Panc1 (cell line): ENCODE results near the gene BCAS3. TPM values are rescaled to one million over a fixed set of nuclear protein-coding genes. Genes with fewer than 3 reads are reported as not detected.

Experiments
- ATAC-seq: fragments of 200-7000 bp; cut with Tn5 transposase; 2 replicates; pipeline ENCODE4 v1.9.1; 2020; ENCODE audit warnings: mild to moderate bottlenecking, moderate library complexity
- BruUV-seq: library from RNA; stranded (reverse); fragments of 400-500 nt; replicated peaks from 2 replicates; lab custom pipeline; 2021; lab: Mats Ljungman, UMichigan
- CTCF ChIA-PET: fragments of 300-600 bp; sonication (Branson Sonifier 250); formaldehyde crosslinking; loops from one replicate; lab custom pipeline; 2022; ENCODE audit warnings: antibody characterized with exemption; lab: Charles Lee
- POLR2A ChIA-PET: fragments of 300-600 bp; sonication (Branson Sonifier 250); formaldehyde crosslinking; loops from one replicate; lab custom pipeline; 2022; ENCODE audit warnings: antibody characterized with exemption; lab: Charles Lee
- DNase-seq: peaks from one replicate; pipeline ENCODE4 v3.0.0-alpha.2; 2010; ENCODE audit warnings: low read depth, low spot score
- H3K27ac ChIP-seq: 2 replicates; pipeline ENCODE4 v1.5.1; 2011; ENCODE audit warnings: mild to moderate bottlenecking, low read length, inconsistent platforms
- H3K27me3 ChIP-seq: fragments of 200-500 bp; sonication (Bioruptor generic); 2 replicates; pipeline ENCODE4 v1.6.0; 2014; ENCODE audit warnings: low read length, inconsistent platforms; ENCODE audit not compliant: control insufficient read depth, insufficient read depth
- H3K36me3 ChIP-seq: fragments of 200-500 bp; sonication (Bioruptor generic); 2 replicates; pipeline ENCODE4 v1.5.1; 2014; ENCODE audit warnings: inconsistent platforms, mild to moderate bottlenecking, low read length, moderate library complexity; ENCODE audit not compliant: control insufficient read depth, insufficient read depth
- H3K4me1 ChIP-seq: 2 replicates; pipeline ENCODE4 v1.5.1; 2011; ENCODE audit warnings: inconsistent platforms, mild to moderate bottlenecking, low read length, moderate library complexity; ENCODE audit not compliant: control insufficient read depth, insufficient read depth
- H3K4me3 ChIP-seq, 2 experiments: 2 replicates each; pipeline ENCODE4 v1.5.1; 2011 to 2012; ENCODE audit warnings: low read depth in 2 of 2, low read length in 2 of 2, mild to moderate bottlenecking in 2 of 2, inconsistent platforms in 1 of 2, moderate library complexity in 1 of 2
- H3K9me3 ChIP-seq: fragments of 200-500 bp; sonication (Bioruptor generic); 2 replicates; pipeline ENCODE4 v1.5.1; 2014; ENCODE audit warnings: low read depth, mild to moderate bottlenecking, inconsistent platforms, low read length, moderate library complexity; ENCODE audit not compliant: control insufficient read depth, insufficient read depth
- POLR2AphosphoS5 ChIP-seq: IDR thresholded peaks from 2 replicates; pipeline ENCODE4 v1.6.1; 2012; ENCODE audit warnings: mild to moderate bottlenecking, low read depth, low read length, moderate library complexity
- SIN3A ChIP-seq: IDR thresholded peaks from 2 replicates; pipeline ENCODE4 v1.6.1; 2012; ENCODE audit warnings: low read depth, mild to moderate bottlenecking, low read length, moderate library complexity, borderline replicate concordance; ENCODE audit not compliant: insufficient read depth
- TCF7L2 ChIP-seq: IDR thresholded peaks from 2 replicates; pipeline ENCODE4 v1.6.1; 2011; ENCODE audit warnings: mild to moderate bottlenecking, low read depth, low read length, inconsistent platforms
- in situ Hi-C: cut with HindIII; loops from 2 replicates; pipeline ENCODE4 v1.10.0; 2016; ENCODE audit warnings: low sequenced_read_pairs, low pct_unique_long_range_greater_than_20kb
- intact Hi-C: fragments of 100-400 bp; cut with micrococcal nuclease; formaldehyde crosslinking; loops from one replicate; pipeline ENCODE4 v1.10.0; 2022; ENCODE audit not compliant: unreplicated experiment
- total RNA-seq: library from RNA; stranded (reverse); gene quantifications from one replicate; pipeline ENCODE4 v1.2.1, GENCODE V29; 2021; ENCODE audit not compliant: unreplicated experiment
- TF ChIP-seq, protein P1 (sequence below): fragments of 450-650 bp; IDR thresholded peaks from 2 replicates; pipeline ENCODE4 v1.5.1; 2017; ENCODE audit warnings: mild to moderate bottlenecking
- TF ChIP-seq, protein P2 (sequence below), 2 experiments: IDR thresholded peaks; 2 replicates each; pipeline ENCODE4 v1.6.1; 2011 to 2012; ENCODE audit warnings: low read depth in 2 of 2, control low read depth in 1 of 2, low read length in 1 of 2, mild to moderate bottlenecking in 1 of 2, moderate library complexity in 1 of 2; ENCODE audit not compliant: insufficient read depth in 1 of 2

The BCAS3 gene
- total RNA-seq, 1 experiment from 2014 or later: 9.3 TPM

DNA sequence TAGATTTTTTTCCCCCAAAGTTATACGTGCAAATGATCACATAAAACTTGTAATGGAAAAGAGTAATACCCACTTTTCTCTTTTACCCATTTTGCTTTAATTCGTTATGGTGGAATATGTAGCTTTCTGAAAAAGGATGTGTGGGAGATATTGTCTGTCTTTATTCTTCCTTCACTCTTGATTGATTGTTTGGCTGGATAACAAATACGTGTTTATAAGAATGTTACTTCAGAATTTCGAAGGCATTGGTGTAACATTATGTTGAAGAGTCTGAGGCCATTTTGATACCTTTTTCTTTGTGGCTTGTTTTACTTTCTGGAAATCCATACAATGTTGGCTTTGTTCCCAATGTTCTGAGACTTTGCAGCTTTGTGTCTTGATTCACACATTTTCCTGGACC is 71.4 kb downstream of the BCAS3 start:
- Histone ChIP-seq H3K4me1 (no peaks in the 10 kb centered on the region), H3K4me3 (no peak overlapping the region), H3K27me3 (no peaks in the 10 kb centered on the region), H3K9me3 (no peaks in the 10 kb centered on the region), H3K36me3 (no peaks in the 10 kb centered on the region; the same call in 1 of the 2 replicates), H3K27ac (no peak overlapping the region)
- ATAC-seq (no peak), DNase-seq (no peak)
- in situ Hi-C loops (no loop called here), intact Hi-C loops (no loop called here)
- POLR2A ChIA-PET: no interaction called here
- TF ChIP-seq, protein P1, sequence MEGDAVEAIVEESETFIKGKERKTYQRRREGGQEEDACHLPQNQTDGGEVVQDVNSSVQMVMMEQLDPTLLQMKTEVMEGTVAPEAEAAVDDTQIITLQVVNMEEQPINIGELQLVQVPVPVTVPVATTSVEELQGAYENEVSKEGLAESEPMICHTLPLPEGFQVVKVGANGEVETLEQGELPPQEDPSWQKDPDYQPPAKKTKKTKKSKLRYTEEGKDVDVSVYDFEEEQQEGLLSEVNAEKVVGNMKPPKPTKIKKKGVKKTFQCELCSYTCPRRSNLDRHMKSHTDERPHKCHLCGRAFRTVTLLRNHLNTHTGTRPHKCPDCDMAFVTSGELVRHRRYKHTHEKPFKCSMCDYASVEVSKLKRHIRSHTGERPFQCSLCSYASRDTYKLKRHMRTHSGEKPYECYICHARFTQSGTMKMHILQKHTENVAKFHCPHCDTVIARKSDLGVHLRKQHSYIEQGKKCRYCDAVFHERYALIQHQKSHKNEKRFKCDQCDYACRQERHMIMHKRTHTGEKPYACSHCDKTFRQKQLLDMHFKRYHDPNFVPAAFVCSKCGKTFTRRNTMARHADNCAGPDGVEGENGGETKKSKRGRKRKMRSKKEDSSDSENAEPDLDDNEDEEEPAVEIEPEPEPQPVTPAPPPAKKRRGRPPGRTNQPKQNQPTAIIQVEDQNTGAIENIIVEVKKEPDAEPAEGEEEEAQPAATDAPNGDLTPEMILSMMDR: no peak
- TF ChIP-seq, protein P2, sequence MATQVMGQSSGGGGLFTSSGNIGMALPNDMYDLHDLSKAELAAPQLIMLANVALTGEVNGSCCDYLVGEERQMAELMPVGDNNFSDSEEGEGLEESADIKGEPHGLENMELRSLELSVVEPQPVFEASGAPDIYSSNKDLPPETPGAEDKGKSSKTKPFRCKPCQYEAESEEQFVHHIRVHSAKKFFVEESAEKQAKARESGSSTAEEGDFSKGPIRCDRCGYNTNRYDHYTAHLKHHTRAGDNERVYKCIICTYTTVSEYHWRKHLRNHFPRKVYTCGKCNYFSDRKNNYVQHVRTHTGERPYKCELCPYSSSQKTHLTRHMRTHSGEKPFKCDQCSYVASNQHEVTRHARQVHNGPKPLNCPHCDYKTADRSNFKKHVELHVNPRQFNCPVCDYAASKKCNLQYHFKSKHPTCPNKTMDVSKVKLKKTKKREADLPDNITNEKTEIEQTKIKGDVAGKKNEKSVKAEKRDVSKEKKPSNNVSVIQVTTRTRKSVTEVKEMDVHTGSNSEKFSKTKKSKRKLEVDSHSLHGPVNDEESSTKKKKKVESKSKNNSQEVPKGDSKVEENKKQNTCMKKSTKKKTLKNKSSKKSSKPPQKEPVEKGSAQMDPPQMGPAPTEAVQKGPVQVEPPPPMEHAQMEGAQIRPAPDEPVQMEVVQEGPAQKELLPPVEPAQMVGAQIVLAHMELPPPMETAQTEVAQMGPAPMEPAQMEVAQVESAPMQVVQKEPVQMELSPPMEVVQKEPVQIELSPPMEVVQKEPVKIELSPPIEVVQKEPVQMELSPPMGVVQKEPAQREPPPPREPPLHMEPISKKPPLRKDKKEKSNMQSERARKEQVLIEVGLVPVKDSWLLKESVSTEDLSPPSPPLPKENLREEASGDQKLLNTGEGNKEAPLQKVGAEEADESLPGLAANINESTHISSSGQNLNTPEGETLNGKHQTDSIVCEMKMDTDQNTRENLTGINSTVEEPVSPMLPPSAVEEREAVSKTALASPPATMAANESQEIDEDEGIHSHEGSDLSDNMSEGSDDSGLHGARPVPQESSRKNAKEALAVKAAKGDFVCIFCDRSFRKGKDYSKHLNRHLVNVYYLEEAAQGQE (IDR thresholded peaks at IDR 0.05; ENCODE audit: insufficient read depth in 1 of 2, low read depth in 2 of 2, low read length in 1 of 2): no peak
- no TSS peak for BruUV-seq
- CTCF ChIA-PET: no interaction called here

DNA sequence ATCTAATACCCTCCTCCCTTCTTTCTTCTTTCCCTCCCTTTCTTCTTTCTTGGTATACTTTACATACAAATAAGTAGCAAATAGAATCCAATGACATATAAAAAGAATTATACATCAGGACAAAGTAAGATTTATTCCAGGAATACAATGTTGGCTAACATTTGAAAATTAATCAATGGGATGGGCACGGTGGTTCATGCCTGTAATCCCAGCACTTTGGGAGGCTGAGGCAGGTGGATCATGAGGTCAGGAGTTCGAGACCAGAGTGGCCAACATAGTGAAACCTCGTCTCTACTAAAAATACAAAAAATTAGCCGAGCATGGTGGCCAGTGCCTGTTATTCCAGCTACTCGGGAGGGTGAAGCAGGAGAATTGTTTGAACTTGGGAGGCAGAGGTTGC is 72.1 kb downstream of the BCAS3 start:
- ATAC-seq (no peak), DNase-seq (no peak)
- no peaks in the 10 kb centered on the region for H3K9me3 ChIP-seq
- CTCF ChIA-PET: no interaction called here
- POLR2A ChIA-PET: no interaction called here
- H3K27ac ChIP-seq: no peak overlapping the region
- no peaks in the 10 kb centered on the region for H3K4me1 ChIP-seq
- in situ Hi-C loops (no loop called here), intact Hi-C loops (no loop called here)
- BruUV-seq: no TSS peak
- no peak overlapping the region for H3K4me3 ChIP-seq
- TF ChIP-seq TCF7L2 (no peak), POLR2AphosphoS5 (no peak), SIN3A (no peak)
- TF ChIP-seq, protein P2 (IDR thresholded peaks at IDR 0.05; ENCODE audit: insufficient read depth in 1 of 2, low read depth in 2 of 2, low read length in 1 of 2): no peak
- TF ChIP-seq, protein P1: no peak
- no peaks in the 10 kb centered on the region for H3K27me3 ChIP-seq
- H3K36me3 ChIP-seq: no peaks in the 10 kb centered on the region; the same call in 1 of the 2 replicates
